Smooth muscle cell (in vitro differentiated cells): Measurements from ENCODE around the gene FUBP3. TPM values are rescaled to one million over a fixed set of nuclear protein-coding genes. Genes with fewer than 3 reads are reported as not detected.

Source experiments
- DNase-seq: peaks from one replicate; lab custom pipeline; 2025; ENCODE audit not compliant: unreplicated experiment; lab: John Stamatoyannopoulos, UW
- H2AFZ ChIP-seq: fragments of 200-600 bp; sonication (generic); 2 replicates; pipeline ENCODE4 v1.6.0; 2016; ENCODE audit warnings: antibody characterized with exemption, low read depth, mild to moderate bottlenecking
- H3F3A ChIP-seq: fragments of 200-600 bp; sonication (generic); 2 replicates; pipeline ENCODE4 v1.6.0; 2017; ENCODE audit warnings: antibody characterized with exemption, low read depth
- H3K27ac ChIP-seq: fragments of 200-600 bp; sonication (generic); 2 replicates; pipeline ENCODE4 v1.5.1; 2016; ENCODE audit warnings: low read depth, mild to moderate bottlenecking
- H3K27me3 ChIP-seq: fragments of 200-600 bp; sonication (generic); 2 replicates; pipeline ENCODE4 v1.6.1; 2016; ENCODE audit warnings: low read depth, mild to moderate bottlenecking
- H3K36me3 ChIP-seq: fragments of 200-600 bp; sonication (generic); 2 replicates; pipeline ENCODE4 v1.5.1; 2016; ENCODE audit warnings: low read depth
- H3K4me1 ChIP-seq: fragments of 200-600 bp; sonication (generic); 2 replicates; pipeline ENCODE4 v1.5.1; 2016; ENCODE audit warnings: low read depth
- H3K4me2 ChIP-seq: fragments of 200-600 bp; sonication (generic); 2 replicates; pipeline ENCODE4 v1.6.0; 2016; ENCODE audit warnings: mild to moderate bottlenecking
- H3K4me3 ChIP-seq: fragments of 200-600 bp; sonication (generic); 2 replicates; pipeline ENCODE4 v1.5.1; 2016; ENCODE audit warnings: mild to moderate bottlenecking
- H3K79me2 ChIP-seq: fragments of 200-600 bp; sonication (generic); 2 replicates; pipeline ENCODE4 v1.6.0; 2016; ENCODE audit warnings: low read depth, mild to moderate bottlenecking
- H3K9ac ChIP-seq: fragments of 200-600 bp; sonication (generic); 2 replicates; pipeline ENCODE4 v1.6.0; 2016; ENCODE audit warnings: low read depth
- H3K9me3 ChIP-seq: fragments of 200-600 bp; sonication (generic); replicated peaks from 2 replicates; pipeline ENCODE4 v1.5.1; 2016; ENCODE audit warnings: low read depth
- H4K20me1 ChIP-seq: fragments of 200-600 bp; sonication (generic); 2 replicates; pipeline ENCODE4 v1.6.0; 2016; ENCODE audit warnings: low read depth
- WGBS: methylation state at CpG from one replicate; pipeline ENCODE4 v1.1.7; 2016; ENCODE audit warnings: low lambda C conversion rate; 5-methylcytosine and 5-hydroxymethylcytosine counted together
- polyA plus RNA-seq: library from polyadenylated mRNA; unstranded; fragments of >200 nt; fragmentation: Nextera tagmentation; extraction: Ambion mirVana; gene quantifications from 2 replicates; pipeline ENCODE4 v1.2.1, GENCODE V29; 2016
- total RNA-seq: library from RNA; depleted of rRNA; stranded (reverse); fragments of >200 nt; gene quantifications from 2 replicates; pipeline ENCODE4 v1.2.3, GENCODE V29; 2014
- TF ChIP-seq, protein P1 (sequence below): fragments of 200-600 bp; sonication (generic); IDR thresholded peaks from 2 replicates; pipeline ENCODE4 v1.5.1; 2017; ENCODE audit warnings: borderline replicate concordance, mild to moderate bottlenecking, antibody characterized with exemption; ENCODE audit not compliant: insufficient read depth, poor library complexity, severe bottlenecking

Gene FUBP3
- total and polyA plus RNA-seq, 2 experiments from 2014 or later, result 46.9 to 52.5 TPM

DNA sequence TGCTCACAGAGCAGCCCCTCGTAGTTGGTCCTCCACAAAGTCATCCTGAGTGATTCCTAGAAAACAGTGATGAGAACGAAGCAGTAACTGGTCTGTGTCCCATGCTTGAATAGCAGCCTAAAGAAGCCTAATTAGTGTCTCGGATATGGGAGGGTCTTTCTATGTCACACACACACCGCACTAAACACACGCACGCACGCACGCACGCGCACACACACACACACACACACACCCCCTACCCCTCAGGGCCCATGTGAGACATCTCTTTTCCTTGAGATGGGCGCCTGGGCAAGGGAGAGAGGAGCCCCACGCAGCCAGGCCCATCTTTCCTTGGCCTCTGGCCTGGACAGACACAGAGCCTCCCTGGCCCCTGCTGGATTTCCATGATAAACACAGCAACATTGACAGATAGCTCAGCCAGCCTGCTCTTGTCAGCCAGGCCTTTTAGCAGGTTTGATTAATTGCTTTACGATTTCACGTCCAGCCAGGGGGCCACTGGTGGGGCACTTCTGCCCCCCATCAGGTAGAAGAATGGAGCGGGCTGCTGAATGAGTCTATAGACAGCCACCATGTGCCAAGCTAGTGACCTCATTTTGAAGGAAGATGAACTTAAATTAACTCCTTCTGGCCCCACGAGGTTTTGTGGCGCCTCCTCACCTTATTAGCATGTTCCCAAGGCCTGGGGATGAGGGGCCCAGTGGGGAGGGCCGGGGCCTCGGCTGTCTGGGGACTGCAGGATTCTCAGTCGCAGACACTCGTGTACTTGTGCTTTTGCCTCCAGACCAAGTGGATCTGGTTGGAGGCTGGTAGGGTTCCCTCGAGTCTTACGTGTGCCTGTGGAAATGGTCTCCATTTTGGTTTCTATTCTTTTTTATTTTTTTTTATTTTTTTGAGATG, 48.8 kb downstream of the FUBP3 start:
- WGBS, result 89% methylated on average over 23 of the region's 23 CpGs
- peaks cover 13% of the 10 kb centered on the region for H3K36me3 ChIP-seq

DNA sequence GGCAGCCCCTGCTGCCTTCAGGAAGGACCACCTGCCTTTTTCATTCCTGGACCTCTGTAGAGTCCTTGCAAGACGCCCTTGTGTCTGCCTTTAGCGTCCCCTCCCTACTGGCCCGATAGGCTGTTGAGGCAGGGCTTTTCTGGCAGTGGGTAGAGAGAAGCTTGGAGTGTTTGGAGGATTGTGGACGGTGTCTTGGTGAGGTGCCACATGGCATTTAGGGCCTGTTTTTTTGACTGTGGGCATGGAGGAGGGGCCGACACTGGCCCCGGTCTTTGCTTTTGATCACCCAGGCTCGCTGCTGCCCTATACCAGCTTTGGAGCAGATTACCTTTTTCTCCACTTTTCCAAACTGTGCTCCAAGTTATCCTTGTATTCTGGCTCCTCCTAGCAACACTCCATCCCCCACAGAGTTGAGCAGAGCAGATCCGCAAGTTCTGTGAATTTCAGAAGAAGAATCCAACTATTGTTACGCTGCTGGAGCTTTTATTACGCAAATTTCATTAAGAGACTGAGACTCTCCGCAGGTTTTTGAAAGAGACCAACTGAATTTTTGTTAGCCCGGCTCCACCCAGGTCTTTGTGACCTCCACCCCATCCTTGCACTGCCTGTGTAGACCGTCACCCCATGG, 50.2 kb downstream of the FUBP3 start:
- Histone ChIP-seq H3K4me1 (no peaks in the 10 kb centered on the region), H4K20me1 (peaks cover 19% of the 10 kb centered on the region), H3K4me2 (no peak overlapping the region), H3K36me3 (peaks cover 13% of the 10 kb centered on the region), H3K27me3 (no peaks in the 10 kb centered on the region), H3K9me3 (no peaks in the 10 kb centered on the region), H3F3A (no peaks in the 10 kb centered on the region), H3K4me3 (no peak overlapping the region), H3K27ac (no peak overlapping the region), H3K9ac (no peak overlapping the region), H2AFZ (no peak overlapping the region), H3K79me2 (no peaks in the 10 kb centered on the region)
- TF ChIP-seq, protein P1, sequence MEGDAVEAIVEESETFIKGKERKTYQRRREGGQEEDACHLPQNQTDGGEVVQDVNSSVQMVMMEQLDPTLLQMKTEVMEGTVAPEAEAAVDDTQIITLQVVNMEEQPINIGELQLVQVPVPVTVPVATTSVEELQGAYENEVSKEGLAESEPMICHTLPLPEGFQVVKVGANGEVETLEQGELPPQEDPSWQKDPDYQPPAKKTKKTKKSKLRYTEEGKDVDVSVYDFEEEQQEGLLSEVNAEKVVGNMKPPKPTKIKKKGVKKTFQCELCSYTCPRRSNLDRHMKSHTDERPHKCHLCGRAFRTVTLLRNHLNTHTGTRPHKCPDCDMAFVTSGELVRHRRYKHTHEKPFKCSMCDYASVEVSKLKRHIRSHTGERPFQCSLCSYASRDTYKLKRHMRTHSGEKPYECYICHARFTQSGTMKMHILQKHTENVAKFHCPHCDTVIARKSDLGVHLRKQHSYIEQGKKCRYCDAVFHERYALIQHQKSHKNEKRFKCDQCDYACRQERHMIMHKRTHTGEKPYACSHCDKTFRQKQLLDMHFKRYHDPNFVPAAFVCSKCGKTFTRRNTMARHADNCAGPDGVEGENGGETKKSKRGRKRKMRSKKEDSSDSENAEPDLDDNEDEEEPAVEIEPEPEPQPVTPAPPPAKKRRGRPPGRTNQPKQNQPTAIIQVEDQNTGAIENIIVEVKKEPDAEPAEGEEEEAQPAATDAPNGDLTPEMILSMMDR, result no peak
- WGBS, result 94% methylated on average over 13 of the region's 13 CpGs
- no peak for DNase-seq

More for the DNA sequence above, 48.8 kb downstream of the FUBP3 start:
- Histone ChIP-seq H2AFZ (no peak overlapping the region), H3K27me3 (no peaks in the 10 kb centered on the region), H3K4me2 (no peak overlapping the region), H3K9me3 (no peaks in the 10 kb centered on the region), H3K4me3 (no peak overlapping the region), H4K20me1 (peaks cover 19% of the 10 kb centered on the region), H3K4me1 (no peaks in the 10 kb centered on the region), H3F3A (no peaks in the 10 kb centered on the region), H3K27ac (no peak overlapping the region), H3K79me2 (no peaks in the 10 kb centered on the region), H3K9ac (no peak overlapping the region)
- DNase-seq, result no peak
- TF ChIP-seq, protein P1, result no peak

DNA sequence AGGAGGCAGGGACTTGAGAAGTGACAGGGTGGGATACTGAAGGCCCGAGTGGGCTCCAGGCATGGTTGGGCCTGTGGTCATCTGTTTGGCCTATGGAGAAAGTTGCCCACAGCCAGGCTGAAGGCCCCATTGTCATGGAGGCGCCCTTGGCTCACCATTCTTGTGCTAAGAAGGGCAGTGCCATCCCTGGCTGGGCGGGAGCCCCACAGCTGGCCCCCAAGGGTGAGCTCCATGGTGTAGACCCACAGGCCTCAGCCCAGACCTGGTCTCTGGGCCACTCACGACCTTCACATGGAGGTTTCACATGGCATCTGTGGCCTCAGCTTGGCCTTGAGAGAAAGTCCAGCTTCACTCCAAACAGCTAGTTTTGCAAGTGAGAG, 50.7 kb downstream of the FUBP3 start:
- Histone ChIP-seq H3K9me3 (no peaks in the 10 kb centered on the region), H2AFZ (no peak overlapping the region), H3K4me1 (no peaks in the 10 kb centered on the region), H3K36me3 (peaks cover 12% of the 10 kb centered on the region), H3K27ac (no peak overlapping the region), H3K4me2 (no peak overlapping the region), H4K20me1 (peaks cover 19% of the 10 kb centered on the region), H3K27me3 (no peaks in the 10 kb centered on the region), H3K4me3 (no peak overlapping the region), H3F3A (no peaks in the 10 kb centered on the region), H3K79me2 (no peaks in the 10 kb centered on the region), H3K9ac (no peak overlapping the region)
- WGBS, result 100% methylated on average over 4 of the region's 4 CpGs
- no peak for DNase-seq
- TF ChIP-seq, protein P1, result no peak
